ENCODE data around the gene POR.

The POR gene

GRCh38 chr7:75867390-75867717, 47.6 kb upstream of the POR start (continued):
- no peak for TF ChIP-seq CREB5 (CRISPR knock-in tag; IDR thresholded peaks at IDR 0.05; ENCODE audit: low read depth)

- no peak for ATAC-seq
- TF ChIP-seq POU6F1 (CRISPR knock-in tag; IDR thresholded peaks at IDR 0.05; ENCODE audit: borderline replicate concordance, low read depth) (no peak), GLIS3 (CRISPR knock-in tag; IDR thresholded peaks at IDR 0.05) (no peak), PATZ1 (CRISPR knock-in tag; IDR thresholded peaks at IDR 0.05; ENCODE audit: borderline replicate concordance) (no peak), BACH2 (CRISPR knock-in tag; IDR thresholded peaks at IDR 0.05; ENCODE audit: borderline replicate concordance) (no peak), ZFP3 (CRISPR knock-in tag; IDR thresholded peaks at IDR 0.05) (no peak), SNAI2 (CRISPR knock-in tag; IDR thresholded peaks at IDR 0.05) (no peak), TSHZ2 (CRISPR knock-in tag; IDR thresholded peaks at IDR 0.05) (no peak), ZNF70 (CRISPR knock-in tag; IDR thresholded peaks at IDR 0.05) (no peak), ZFP30 (CRISPR knock-in tag; IDR thresholded peaks at IDR 0.05) (no peak), CSRNP3 (CRISPR knock-in tag; IDR thresholded peaks at IDR 0.05) (no peak), ISL1 (CRISPR knock-in tag; IDR thresholded peaks at IDR 0.05) (no peak), ESRRG (CRISPR knock-in tag; IDR thresholded peaks at IDR 0.05) (no peak), ZC3H10 (CRISPR knock-in tag; IDR thresholded peaks at IDR 0.05) (no peak), ZNF8 (CRISPR knock-in tag; IDR thresholded peaks at IDR 0.05) (no peak), OSR1 (CRISPR knock-in tag; IDR thresholded peaks at IDR 0.05) (no peak)
These were observed 46.8 kb upstream of the POR start for GRCh38 chr7:75868153-75868552.

- ATAC-seq, result no peak
- TF ChIP-seq POU6F1 (CRISPR knock-in tag; IDR thresholded peaks at IDR 0.05; ENCODE audit: borderline replicate concordance, low read depth), result no peak
- TF ChIP-seq SNAI2 (CRISPR knock-in tag; IDR thresholded peaks at IDR 0.05), result no peak
- no peak for TF ChIP-seq PPARA (CRISPR knock-in tag; IDR thresholded peaks at IDR 0.05; ENCODE audit: borderline replicate concordance)
- TF ChIP-seq CSRNP3 (CRISPR knock-in tag; IDR thresholded peaks at IDR 0.05), result no peak
- no peak for TF ChIP-seq CSDC2 (CRISPR knock-in tag; IDR thresholded peaks at IDR 0.05)
- no peak for TF ChIP-seq BACH2 (CRISPR knock-in tag; IDR thresholded peaks at IDR 0.05; ENCODE audit: borderline replicate concordance)
- no peak for TF ChIP-seq TSHZ2 (CRISPR knock-in tag; IDR thresholded peaks at IDR 0.05)
- TF ChIP-seq ISL1 (CRISPR knock-in tag; IDR thresholded peaks at IDR 0.05), result no peak
- TF ChIP-seq PATZ1 (CRISPR knock-in tag; IDR thresholded peaks at IDR 0.05; ENCODE audit: borderline replicate concordance), result no peak
- TF ChIP-seq ESRRG (CRISPR knock-in tag; IDR thresholded peaks at IDR 0.05), result no peak
- TF ChIP-seq ARNTL (CRISPR knock-in tag; IDR thresholded peaks at IDR 0.05; ENCODE audit: borderline replicate concordance, low read depth), result no peak
These were observed 45.1 kb upstream of the POR start for GRCh38 chr7:75869776-75870379.
